GM12874 (cell line): ENCODE measurements around the gene TPMT.
A peak's percentile ranks its signal among the peaks of the same experiment; 100 is the strongest.

Experiments used
- TF ChIP-seq, protein P1 (sequence below): IDR thresholded peaks from 2 replicates; pipeline ENCODE4 v1.5.1; 2011; ENCODE audit warnings: low read depth, mild to moderate bottlenecking, control low read depth, low read length, moderate library complexity; ENCODE audit not compliant: insufficient read depth

TPMT gene

DNA sequence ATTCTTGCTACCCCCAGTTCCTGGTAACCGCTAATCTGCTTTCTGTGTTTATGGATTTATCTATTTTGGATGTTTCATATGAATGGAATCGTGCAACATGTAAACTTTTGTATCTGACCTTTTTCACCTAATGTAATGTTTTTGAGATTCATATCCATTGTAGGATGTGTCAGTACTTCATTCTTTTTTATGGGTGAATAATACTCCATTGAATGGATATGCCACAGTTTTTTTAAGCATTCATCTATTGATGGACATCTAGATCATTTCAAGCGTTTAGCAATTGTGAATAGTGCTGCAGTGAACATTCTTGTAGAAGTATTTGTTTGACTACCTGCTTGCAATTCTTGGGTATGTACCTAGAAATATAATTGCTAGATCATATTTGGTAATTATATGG lies 13.4 kb upstream of the TPMT start:
- TF ChIP-seq, protein P1, sequence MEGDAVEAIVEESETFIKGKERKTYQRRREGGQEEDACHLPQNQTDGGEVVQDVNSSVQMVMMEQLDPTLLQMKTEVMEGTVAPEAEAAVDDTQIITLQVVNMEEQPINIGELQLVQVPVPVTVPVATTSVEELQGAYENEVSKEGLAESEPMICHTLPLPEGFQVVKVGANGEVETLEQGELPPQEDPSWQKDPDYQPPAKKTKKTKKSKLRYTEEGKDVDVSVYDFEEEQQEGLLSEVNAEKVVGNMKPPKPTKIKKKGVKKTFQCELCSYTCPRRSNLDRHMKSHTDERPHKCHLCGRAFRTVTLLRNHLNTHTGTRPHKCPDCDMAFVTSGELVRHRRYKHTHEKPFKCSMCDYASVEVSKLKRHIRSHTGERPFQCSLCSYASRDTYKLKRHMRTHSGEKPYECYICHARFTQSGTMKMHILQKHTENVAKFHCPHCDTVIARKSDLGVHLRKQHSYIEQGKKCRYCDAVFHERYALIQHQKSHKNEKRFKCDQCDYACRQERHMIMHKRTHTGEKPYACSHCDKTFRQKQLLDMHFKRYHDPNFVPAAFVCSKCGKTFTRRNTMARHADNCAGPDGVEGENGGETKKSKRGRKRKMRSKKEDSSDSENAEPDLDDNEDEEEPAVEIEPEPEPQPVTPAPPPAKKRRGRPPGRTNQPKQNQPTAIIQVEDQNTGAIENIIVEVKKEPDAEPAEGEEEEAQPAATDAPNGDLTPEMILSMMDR = no peak

DNA sequence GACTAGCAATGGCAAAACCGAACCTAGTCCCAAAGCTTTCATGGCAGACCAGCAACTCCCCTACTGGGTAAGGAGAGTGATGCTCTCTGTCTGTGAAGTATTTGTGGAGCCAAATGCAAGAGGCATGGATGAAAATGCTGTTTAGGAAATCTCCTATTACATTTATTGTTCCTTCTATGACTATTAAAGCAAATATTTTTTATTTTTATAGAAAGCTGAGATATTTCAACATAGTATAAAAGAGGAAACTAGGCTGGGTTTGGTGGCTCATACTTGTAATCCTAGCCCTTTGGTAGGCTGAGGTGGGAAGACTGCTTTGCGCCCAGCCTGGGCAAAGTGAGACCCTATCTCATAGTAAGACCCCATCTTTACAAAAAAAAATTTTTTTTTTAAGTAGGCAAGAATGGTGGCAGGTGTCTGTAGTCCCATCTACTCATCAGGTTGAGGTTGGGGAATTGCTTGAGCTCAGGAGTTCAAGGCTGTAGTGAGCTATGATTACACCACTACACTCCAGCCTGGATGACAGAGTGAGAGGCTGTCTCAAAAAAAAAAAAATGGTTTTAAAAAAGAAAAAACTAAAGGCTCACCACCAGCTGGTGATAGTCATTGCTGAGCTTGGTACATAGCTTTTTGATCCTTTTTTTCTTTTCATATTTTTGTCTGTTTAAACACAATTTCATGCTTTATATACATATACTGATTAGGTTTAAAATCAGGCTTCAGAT lies 11.6 kb upstream of the TPMT start:
- TF ChIP-seq, protein P1 = no peak

DNA sequence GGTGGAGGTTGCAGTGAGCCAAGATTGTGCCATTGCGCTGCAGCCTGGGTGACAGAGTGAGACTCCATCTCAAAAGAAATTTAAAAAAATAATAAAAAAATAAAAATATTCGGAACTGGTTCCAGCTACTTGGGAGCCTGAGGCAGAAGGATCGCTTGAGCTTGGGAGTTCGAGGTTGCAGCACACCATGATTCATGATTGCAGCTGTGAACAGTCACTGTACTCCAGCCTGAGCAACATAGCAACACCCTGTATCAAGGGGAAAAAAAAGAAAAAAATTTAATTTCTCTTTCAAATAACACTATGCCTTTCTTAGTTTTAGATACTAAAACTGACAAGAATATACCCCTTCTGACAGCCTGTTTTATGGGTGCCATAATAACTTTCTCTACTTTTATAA lies 10.9 kb upstream of the TPMT start:
- TF ChIP-seq, protein P1 = no peak

DNA sequence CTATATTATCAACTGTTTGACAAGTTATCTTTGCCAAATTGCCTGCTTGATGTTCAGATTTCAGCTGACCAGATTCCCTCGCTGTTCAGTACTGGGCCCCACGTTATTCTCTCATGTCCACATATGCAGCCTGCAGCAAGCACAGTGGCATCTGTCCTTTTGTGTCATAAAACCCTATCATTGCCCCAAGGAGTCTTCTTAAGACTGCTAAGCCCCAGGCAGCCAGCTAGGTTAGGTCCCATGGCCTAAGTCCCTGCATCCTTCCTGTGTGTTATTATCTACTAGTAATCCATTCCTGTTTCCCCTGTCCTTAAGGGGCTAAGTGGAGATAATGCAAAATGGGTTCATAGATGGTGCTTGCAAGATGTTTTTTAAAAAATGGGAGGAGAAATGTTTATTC lies 7.5 kb upstream of the TPMT start:
- TF ChIP-seq, protein P1 = no peak

DNA sequence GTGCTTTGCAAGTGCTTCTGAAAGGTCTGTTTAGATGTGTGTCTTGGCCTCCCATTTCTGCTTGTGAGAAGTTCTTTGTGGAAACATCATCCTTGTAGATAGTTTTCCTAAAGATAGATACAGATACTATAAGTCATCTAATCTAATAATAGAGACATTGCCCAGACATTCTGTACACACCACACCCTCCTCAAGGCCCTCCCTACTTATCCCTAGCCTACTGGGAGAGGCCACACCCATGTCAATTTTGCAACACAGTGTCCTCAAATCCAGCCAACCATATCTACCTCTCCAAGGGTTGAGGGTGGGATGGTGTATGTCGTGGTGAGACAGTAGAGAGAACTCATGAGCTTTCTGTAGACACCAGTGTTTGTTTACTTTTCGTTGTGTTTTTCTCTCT lies 6.6 kb upstream of the TPMT start:
- TF ChIP-seq, protein P1 = no peak

DNA sequence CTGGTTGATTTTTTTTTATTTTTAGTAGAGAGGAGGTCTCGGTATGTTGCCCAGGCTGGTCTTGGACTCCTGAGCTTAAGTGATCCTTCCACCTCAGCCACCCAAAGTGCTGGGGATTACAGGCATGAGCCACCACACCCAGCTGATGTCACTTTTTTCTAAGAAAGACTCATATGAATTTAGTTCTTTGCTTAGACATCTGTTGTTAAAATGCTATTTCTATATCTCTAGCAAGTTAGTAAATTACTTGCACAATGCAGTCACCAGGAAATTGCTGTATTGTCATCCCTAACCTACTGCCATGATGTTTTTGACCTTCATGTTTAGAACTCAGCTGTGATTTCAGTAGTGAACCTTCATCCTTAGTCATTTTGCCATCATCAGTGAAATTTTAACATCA lies 6.0 kb upstream of the TPMT start:
- TF ChIP-seq, protein P1 = no peak

DNA sequence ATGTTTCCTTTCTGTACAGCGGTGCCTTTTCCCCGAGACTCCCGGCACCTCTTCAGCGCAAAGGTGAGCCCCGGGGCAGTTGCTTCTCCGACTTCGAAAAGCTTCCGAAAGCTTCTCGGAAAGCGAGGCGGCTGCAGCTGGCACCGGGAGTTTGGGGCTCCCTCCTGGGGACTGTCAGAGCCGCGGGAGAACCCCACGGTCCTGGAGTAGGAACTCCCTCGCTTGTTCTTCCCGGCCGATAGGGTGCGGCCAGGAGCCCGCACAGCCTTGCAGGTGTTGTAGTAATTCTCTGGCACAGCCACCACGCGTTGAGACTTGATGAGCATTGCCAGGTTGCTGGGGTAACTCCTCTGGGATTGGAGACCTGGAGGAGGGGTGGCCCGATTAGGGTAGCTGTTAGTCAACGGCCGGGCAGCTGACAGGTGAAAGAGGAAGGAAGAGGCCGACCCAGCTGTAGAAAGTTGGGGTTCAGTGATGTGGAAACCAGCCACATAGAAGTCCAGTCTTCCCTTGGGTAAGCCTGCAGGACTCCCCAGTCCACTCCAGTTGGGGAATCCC lies 1.1 kb upstream of the TPMT start:
- TF ChIP-seq, protein P1 = peak; percentile 33; the same call in 1 of the 2 replicates
